Measurements from ENCODE around the gene SULT1C4. TPM values are rescaled to one million over a fixed set of nuclear protein-coding genes. Genes with fewer than 3 reads are reported as not detected.

SULT1C4 gene
- total RNA-seq, 1 donor = not detected

DNA sequence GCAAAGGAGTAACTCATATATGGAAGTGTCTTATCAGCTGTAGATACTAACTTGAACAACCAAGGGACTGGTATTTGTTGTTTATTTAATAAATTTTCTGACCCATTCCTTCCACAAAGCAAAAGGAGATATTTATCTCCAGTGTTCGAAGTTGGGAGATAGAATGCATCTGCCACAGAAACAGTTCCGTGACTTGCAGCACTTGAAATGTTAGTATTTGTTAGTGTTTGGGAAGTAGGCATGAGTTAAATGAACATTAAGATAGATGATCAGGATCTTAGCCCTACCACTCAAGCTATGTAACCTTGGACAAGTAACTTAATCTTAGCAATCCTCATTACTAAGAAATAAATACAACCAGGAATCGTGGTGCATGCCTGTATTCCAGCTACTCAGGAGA lies 12.1 kb upstream of the SULT1C4 start:
- Histone ChIP-seq H2AFZ (ENCODE audit: low read length) (no peak overlapping the region), H3K27ac (ENCODE audit: low read depth, low read length) (no peak overlapping the region), H3K4me2 (ENCODE audit: insufficient read depth, low read length) (no peak overlapping the region), H3K4me3 (ENCODE audit: insufficient read depth, low read length) (no peak overlapping the region), H3K9me3 (ENCODE audit: low read depth, low read length) (peaks cover 2% of the 10 kb centered on the region), H3K79me2 (ENCODE audit: insufficient read depth, low read length) (no peaks in the 10 kb centered on the region), H3K4me1 (ENCODE audit: insufficient read depth, low read length) (no peaks in the 10 kb centered on the region), H4K20me1 (ENCODE audit: insufficient read depth, low read length) (no peaks in the 10 kb centered on the region), H3K36me3 (ENCODE audit: insufficient read depth, low read length) (no peaks in the 10 kb centered on the region), H3K27me3 (ENCODE audit: insufficient read depth, low read length) (no peaks in the 10 kb centered on the region)
- TF ChIP-seq, protein P1, sequence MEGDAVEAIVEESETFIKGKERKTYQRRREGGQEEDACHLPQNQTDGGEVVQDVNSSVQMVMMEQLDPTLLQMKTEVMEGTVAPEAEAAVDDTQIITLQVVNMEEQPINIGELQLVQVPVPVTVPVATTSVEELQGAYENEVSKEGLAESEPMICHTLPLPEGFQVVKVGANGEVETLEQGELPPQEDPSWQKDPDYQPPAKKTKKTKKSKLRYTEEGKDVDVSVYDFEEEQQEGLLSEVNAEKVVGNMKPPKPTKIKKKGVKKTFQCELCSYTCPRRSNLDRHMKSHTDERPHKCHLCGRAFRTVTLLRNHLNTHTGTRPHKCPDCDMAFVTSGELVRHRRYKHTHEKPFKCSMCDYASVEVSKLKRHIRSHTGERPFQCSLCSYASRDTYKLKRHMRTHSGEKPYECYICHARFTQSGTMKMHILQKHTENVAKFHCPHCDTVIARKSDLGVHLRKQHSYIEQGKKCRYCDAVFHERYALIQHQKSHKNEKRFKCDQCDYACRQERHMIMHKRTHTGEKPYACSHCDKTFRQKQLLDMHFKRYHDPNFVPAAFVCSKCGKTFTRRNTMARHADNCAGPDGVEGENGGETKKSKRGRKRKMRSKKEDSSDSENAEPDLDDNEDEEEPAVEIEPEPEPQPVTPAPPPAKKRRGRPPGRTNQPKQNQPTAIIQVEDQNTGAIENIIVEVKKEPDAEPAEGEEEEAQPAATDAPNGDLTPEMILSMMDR (IDR thresholded peaks at IDR 0.05; ENCODE audit: extremely low read depth, low read depth, low read length) = no peak
- no peak for DNase-seq (ENCODE audit: insufficient read length, low spot score, missing footprints)

DNA sequence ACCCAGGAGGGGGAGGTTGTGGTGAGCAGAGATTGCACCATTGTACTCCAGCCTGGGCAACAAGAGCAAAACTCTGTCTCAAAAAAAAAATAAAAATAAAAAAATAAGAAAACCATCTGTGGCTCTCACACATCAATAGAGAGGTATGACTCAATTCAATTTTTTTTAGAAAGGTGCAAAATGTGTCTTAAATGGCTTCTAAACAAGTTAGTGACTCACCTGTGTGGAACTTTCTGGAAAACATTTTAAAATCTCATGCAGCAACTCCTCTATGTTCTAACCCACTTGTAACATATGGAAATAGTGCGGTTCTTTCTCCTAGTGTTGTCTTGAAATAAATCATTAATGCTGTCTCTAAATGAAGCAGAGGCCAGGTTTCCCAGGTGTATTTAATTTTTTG lies 10.7 kb upstream of the SULT1C4 start:
- Histone ChIP-seq H4K20me1 (ENCODE audit: insufficient read depth, low read length) (no peaks in the 10 kb centered on the region), H2AFZ (ENCODE audit: low read length) (no peak overlapping the region), H3K36me3 (ENCODE audit: insufficient read depth, low read length) (no peaks in the 10 kb centered on the region), H3K4me3 (ENCODE audit: insufficient read depth, low read length) (no peak overlapping the region), H3K9me3 (ENCODE audit: low read depth, low read length) (peaks cover 2% of the 10 kb centered on the region), H3K79me2 (ENCODE audit: insufficient read depth, low read length) (no peaks in the 10 kb centered on the region), H3K4me2 (ENCODE audit: insufficient read depth, low read length) (no peak overlapping the region), H3K4me1 (ENCODE audit: insufficient read depth, low read length) (no peaks in the 10 kb centered on the region), H3K27ac (ENCODE audit: low read depth, low read length) (no peak overlapping the region), H3K27me3 (ENCODE audit: insufficient read depth, low read length) (no peaks in the 10 kb centered on the region)
- no peak for DNase-seq (ENCODE audit: insufficient read length, low spot score, missing footprints)
- TF ChIP-seq, protein P1 (IDR thresholded peaks at IDR 0.05; ENCODE audit: extremely low read depth, low read depth, low read length) = no peak

DNA sequence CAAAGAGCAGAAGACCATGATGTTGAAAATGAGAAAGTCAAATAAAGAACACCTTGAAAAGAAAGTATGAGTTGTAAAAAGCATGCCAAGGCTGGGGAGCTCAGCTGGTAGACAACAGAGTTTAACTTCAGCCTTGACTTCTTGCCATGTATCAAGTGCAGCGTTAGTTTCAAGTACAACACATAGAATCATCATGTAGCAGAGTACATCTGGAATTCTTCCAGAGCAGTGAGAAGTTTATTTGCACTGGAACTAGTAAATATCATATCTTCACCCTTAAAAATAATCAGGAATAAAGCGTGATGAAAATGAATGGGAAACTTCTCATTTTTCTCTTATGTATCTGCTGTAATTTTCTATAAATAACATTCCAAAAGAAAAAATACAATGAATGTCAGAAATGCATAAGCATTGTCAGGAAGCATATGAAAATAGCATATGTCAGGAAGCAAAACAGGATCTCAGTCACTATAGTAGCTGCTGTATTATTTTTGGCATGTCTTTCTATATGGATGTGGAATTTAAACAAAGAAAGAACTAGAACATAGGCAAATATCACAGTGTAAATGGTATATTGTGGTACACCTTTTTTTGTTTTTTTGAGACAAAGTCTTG lies 10.1 kb upstream of the SULT1C4 start:
- Histone ChIP-seq H3K79me2 (ENCODE audit: insufficient read depth, low read length) (no peaks in the 10 kb centered on the region), H3K9me3 (ENCODE audit: low read depth, low read length) (peaks cover 2% of the 10 kb centered on the region), H3K36me3 (ENCODE audit: insufficient read depth, low read length) (no peaks in the 10 kb centered on the region), H3K4me3 (ENCODE audit: insufficient read depth, low read length) (no peak overlapping the region), H3K4me2 (ENCODE audit: insufficient read depth, low read length) (no peak overlapping the region), H4K20me1 (ENCODE audit: insufficient read depth, low read length) (no peaks in the 10 kb centered on the region), H3K27ac (ENCODE audit: low read depth, low read length) (no peak overlapping the region), H3K4me1 (ENCODE audit: insufficient read depth, low read length) (no peaks in the 10 kb centered on the region), H3K27me3 (ENCODE audit: insufficient read depth, low read length) (no peaks in the 10 kb centered on the region), H2AFZ (ENCODE audit: low read length) (no peak overlapping the region)
- TF ChIP-seq, protein P1 (IDR thresholded peaks at IDR 0.05; ENCODE audit: extremely low read depth, low read depth, low read length) = no peak
- no peak for DNase-seq (ENCODE audit: insufficient read length, low spot score, missing footprints)

DNA sequence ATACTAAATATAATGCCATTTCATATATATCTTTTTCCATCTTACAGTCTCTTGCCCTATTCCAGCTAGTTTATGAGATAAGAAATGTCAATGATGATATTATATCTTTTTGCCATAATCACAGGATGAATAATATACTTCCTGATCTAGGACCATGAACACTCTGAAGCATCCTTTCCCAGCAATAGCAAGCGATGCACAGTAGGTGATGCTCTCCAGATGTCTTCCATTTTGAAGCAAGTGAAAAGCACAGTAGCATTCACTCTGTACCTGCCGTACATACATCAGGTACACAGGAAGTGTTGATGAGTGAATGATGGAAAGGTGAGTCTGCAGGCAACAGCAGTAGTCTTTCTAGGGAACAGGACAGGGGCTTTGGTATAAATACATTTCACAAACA lies 8.6 kb upstream of the SULT1C4 start:
- no peak for DNase-seq (ENCODE audit: insufficient read length, low spot score, missing footprints)
- Histone ChIP-seq H4K20me1 (ENCODE audit: insufficient read depth, low read length) (no peaks in the 10 kb centered on the region), H3K9me3 (ENCODE audit: low read depth, low read length) (peaks cover 2% of the 10 kb centered on the region), H3K4me2 (ENCODE audit: insufficient read depth, low read length) (no peak overlapping the region), H3K27me3 (ENCODE audit: insufficient read depth, low read length) (no peaks in the 10 kb centered on the region), H3K4me1 (ENCODE audit: insufficient read depth, low read length) (no peaks in the 10 kb centered on the region), H2AFZ (ENCODE audit: low read length) (no peak overlapping the region), H3K4me3 (ENCODE audit: insufficient read depth, low read length) (no peak overlapping the region), H3K79me2 (ENCODE audit: insufficient read depth, low read length) (no peaks in the 10 kb centered on the region), H3K36me3 (ENCODE audit: insufficient read depth, low read length) (no peaks in the 10 kb centered on the region), H3K27ac (ENCODE audit: low read depth, low read length) (no peak overlapping the region)
- TF ChIP-seq, protein P1 (IDR thresholded peaks at IDR 0.05; ENCODE audit: extremely low read depth, low read depth, low read length) = no peak

Data from osteoblast (primary cell).